GM19397 (cell line): ENCODE data around the gene MIA.
"Not testable (repeated sequence)": the region's sequence is repeated elsewhere in the genome, so short reads cannot be mapped to it uniquely, and the experiment has no call there.

ENCODE experiments used
- ATAC-seq: cut with Tn5 transposase; IDR thresholded peaks from one replicate; pipeline ENCODE4 v1.9.1; 2021; ENCODE audit warnings: mild to moderate bottlenecking, moderate library complexity; ENCODE audit not compliant: unreplicated experiment

MIA gene

GRCh38 chr19:40815223-40815622 is 39.9 kb downstream of the MIA start:
- no peak for ATAC-seq

GRCh38 chr19:40818480-40819399 is 43.4 kb downstream of the MIA start:
- ATAC-seq: peak; percentile 67

- not testable (repeated sequence) for ATAC-seq
Measured at GRCh38 chr19:40819479-40820234, 44.3 kb downstream of the MIA start.

- ATAC-seq: no peak
Measured at GRCh38 chr19:40822161-40822560, 46.8 kb downstream of the MIA start.

GRCh38 chr19:40822704-40823553 is 47.6 kb downstream of the MIA start:
- ATAC-seq: not testable (repeated sequence)

GRCh38 chr19:40824916-40825315 is 49.6 kb downstream of the MIA start:
- not testable (repeated sequence) for ATAC-seq

GRCh38 chr19:40825460-40826095 is 50.3 kb downstream of the MIA start:
- not testable (repeated sequence) for ATAC-seq

GRCh38 chr19:40826312-40826698 is 51.0 kb downstream of the MIA start:
- ATAC-seq: not testable (repeated sequence)

- not testable (repeated sequence) for ATAC-seq
Measured at GRCh38 chr19:40826699-40827385, 51.5 kb downstream of the MIA start.
